Measurements from ENCODE around the gene STRIP1.

GRCh38 chr1:110084227-110085078 lies 50.0 kb downstream of the STRIP1 start:
- no peak for TF ChIP-seq ZFP3 (CRISPR knock-in tag; IDR thresholded peaks at IDR 0.05)
- TF ChIP-seq TOX (CRISPR knock-in tag; IDR thresholded peaks at IDR 0.05; ENCODE audit: borderline replicate concordance): no peak
- no peak for TF ChIP-seq CSRNP3 (CRISPR knock-in tag; IDR thresholded peaks at IDR 0.05)
- no peak for TF ChIP-seq PPARA (CRISPR knock-in tag; IDR thresholded peaks at IDR 0.05; ENCODE audit: borderline replicate concordance)
- no peak for TF ChIP-seq ISL1 (CRISPR knock-in tag; IDR thresholded peaks at IDR 0.05)
- TF ChIP-seq TCF4 (CRISPR knock-in tag; IDR thresholded peaks at IDR 0.05; ENCODE audit: borderline replicate concordance): no peak
- TF ChIP-seq PATZ1 (CRISPR knock-in tag; IDR thresholded peaks at IDR 0.05; ENCODE audit: borderline replicate concordance): no peak
- no peak for TF ChIP-seq ZNF70 (CRISPR knock-in tag; IDR thresholded peaks at IDR 0.05)
- no peak for TF ChIP-seq RARB (CRISPR knock-in tag; IDR thresholded peaks at IDR 0.05)
- TF ChIP-seq CREB5 (CRISPR knock-in tag; IDR thresholded peaks at IDR 0.05; ENCODE audit: low read depth): no peak
- TF ChIP-seq ZNF565 (CRISPR knock-in tag; conservative IDR thresholded peaks at IDR 0.05; ENCODE audit: low read depth): no peak
- no peak for TF ChIP-seq CSDC2 (CRISPR knock-in tag; IDR thresholded peaks at IDR 0.05)
- no peak for TF ChIP-seq GLIS3 (CRISPR knock-in tag; IDR thresholded peaks at IDR 0.05)
